GM21381 (cell line): Measurements from ENCODE around the gene GOLT1B.

Experiments used
- ATAC-seq: cut with Tn5 transposase; IDR thresholded peaks from one replicate; pipeline ENCODE4 v1.9.1; 2021; ENCODE audit warnings: mild to moderate bottlenecking, moderate library complexity; ENCODE audit not compliant: unreplicated experiment

GOLT1B gene

DNA sequence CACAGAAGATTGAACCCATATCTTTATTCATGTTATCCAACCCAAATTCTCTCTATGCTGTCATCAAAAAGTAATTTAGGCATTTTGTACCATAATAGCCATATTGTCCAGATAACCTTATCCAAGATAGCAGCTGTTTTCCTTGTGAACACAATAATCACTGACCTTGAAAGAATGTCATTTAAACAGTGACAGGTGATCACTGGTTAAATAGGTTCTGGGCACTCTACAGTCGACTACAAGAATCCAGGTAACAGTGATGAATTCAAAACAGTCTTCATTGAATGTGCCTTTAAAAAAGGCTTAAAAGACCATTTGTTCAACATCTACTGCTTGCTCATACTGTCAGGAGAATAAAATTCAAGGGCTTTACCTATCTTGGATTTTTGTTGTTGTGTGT, 20.0 kb downstream of the GOLT1B start:
- ATAC-seq: no peak

DNA sequence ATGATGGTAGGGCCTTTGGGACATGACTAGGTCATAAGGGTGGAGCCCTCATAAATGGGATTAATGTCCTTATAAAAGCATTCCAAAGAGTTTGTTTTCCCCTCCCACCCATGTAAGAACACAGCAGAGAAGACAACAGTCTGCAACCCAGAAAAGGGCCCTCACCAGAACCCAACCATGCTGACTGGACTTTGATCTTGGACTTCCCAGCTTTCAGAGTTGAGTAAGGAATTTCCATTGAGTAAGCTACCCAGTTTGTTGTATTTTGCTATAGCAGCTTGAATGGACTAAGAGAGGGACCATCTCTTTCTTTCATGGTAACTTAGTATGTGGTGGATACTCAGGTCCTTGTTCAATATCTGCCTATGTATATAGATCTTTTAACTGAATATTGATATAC, 21.6 kb downstream of the GOLT1B start:
- ATAC-seq: no peak

GRCh38 chr12:21526053-21526452, 24.5 kb downstream of the GOLT1B start, which contains the start of gene SPX:
TSS of gene SPX (plus strand) at chr12:21526296. CDS start at chr12:21526473, 177 bp downstream.
- ATAC-seq: no peak

DNA sequence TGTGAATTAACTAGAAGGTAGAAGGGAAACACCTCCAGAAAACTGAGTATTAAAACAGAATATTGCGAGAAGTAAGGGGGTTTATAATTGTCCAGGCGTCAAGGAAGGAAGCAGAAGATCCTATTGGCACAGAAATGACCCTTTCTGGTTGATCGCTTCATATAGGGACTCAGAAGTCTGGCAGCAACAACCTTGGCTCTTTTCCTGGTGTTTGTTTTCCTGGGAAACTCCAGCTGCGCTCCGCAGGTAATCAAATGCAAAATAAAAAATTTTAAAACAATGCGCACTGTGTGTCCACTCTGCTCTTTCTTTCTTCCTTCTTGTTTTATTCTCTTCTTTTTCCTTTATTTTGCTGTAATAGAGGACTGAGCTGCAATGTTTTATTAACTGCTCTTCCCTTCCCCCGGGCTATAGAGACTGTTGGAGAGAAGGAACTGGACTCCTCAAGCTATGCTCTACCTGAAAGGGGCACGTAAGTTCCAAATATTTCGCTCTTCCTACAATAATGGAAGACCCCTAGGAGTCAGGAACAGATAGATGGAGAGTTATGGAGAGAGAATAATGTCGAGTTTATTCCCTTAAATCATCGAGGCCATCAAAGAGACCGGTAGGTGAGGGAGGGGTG, 25.2 kb downstream of the GOLT1B start:
- no peak for ATAC-seq

DNA sequence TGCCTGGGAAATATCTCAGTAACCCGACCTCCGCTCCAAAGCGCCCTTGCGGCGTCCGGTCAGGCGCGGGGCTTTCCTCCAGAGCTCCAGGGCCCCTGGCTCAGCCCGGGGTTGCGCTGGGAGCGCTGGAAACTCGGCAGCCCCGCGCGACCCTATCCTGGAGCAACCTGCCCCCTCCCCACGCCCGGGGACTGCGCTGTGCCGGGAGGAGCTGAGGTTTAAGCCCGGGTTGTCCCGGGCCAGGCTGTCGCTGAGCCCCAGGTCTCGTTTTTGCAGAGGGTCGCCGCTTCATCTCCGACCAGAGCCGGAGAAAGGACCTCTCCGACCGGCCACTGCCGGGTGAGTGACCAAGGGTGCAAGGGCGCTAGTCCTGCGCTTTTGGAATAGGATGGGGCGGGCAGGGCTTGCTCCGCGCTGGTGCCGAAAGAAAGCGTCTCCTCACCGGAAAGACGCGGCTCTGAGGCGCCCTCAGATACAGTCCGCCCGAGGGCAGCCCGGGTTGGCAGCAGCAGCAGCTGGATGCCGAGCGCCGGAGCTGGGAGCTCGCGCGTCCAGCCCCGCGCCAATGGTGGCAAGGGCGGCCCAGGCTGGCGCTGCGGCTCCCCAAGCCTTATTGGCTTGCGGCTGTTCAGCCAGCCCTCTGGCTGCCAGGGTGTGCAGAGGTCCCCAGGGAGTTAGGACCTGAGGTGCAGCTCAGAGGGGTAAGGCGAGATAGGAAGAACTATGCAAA, 26.0 kb downstream of the GOLT1B start:
- ATAC-seq: peak; percentile 94

DNA sequence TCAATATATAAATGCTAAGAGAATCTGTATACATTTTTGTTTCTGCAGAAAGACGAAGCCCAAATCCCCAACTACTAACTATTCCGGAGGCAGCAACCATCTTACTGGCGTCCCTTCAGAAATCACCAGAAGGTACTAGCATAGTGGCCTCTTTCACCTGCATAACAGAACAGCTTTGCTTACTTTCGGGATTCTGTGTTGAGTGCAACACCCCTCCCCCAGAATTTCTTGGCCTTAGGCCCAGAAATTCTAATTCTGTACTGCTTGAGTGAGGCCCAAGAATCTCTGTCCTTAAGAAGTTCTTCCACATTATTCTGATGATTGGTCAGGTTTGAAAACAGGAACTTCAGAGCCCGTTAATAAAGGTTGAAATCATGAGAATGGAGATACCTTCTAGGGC, 27.4 kb downstream of the GOLT1B start:
- no peak for ATAC-seq

DNA sequence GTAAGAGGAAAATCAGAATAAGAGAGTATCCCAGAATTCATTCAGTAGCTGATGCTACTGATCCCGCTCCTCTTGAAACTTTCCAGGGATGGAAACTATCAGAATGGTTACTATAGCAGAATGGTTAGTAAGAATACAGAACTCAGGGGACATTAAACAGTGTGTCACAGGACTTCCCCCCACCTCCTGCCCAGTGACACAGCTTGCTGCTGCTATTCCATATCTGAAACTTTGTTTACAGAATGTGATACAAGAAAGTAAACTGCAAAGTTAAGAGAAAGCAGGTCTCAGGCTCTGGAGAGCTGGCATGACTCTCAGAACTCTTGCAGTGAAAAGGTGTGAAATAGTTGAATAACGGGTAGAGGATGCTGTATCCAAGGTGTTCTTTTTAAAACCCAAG, 27.9 kb downstream of the GOLT1B start:
- ATAC-seq: no peak

- ATAC-seq: no peak
These were observed 36.6 kb downstream of the GOLT1B start for GRCh38 chr12:21538061-21538653.

DNA sequence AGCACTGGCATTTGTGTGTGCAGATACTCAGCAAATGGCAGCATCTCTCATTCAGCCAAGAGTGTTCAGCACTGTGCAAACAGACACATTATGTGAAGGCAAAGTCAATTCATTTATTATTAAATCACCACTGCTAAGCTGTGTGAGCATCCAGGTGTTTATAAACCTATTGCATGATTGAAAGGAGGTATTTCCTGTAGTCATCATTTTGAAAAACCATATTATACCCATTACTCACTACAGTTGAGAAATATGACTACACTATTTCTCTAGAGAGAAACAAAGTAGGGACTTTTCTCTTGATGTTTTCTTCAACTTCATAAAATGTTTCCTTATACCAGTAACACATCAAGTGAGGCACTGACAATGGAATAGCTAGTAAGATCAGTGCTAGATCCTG, 38.2 kb downstream of the GOLT1B start:
- ATAC-seq: no peak

GRCh38 chr12:21541773-21542172, 40.2 kb downstream of the GOLT1B start:
- ATAC-seq: no peak

DNA sequence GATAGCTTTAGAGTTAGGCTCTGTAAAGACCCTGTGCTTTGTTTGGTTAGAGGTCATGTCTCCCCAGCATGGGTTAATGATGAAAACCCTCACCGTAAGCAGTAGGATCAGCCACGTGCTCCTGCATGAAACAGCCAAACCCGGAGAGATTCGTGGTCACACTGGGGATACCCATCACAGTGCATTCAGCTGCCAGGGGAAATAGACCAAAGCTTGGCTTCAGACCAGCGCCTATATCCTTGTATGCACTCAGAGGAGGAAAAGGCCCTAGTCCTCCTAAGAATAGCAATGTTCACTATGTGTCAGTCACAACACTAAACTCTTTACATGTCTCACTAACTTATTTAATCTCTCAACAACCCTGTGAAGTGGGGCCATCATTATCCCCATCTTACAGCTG, 40.8 kb downstream of the GOLT1B start:
- no peak for ATAC-seq

GRCh38 chr12:21543151-21543550, 41.6 kb downstream of the GOLT1B start:
- no peak for ATAC-seq

DNA sequence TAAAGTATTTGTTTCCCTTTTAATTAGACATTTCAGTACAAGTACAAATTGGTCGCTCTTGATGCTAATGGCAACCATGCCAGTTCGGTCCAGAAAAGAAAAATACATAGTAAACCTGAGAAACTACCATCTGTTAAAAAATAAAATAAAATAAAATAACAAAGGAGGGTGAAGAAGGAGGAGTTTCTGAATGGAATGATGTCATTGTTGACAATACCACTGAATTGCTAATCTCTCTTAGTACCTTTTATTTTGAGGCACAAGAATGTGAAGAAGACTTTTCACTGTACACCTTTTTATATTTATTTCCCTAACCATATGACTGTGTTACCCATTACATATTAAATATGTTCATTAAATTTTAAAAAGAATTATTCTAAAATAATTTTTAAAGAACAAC, 44.0 kb downstream of the GOLT1B start:
- no peak for ATAC-seq

DNA sequence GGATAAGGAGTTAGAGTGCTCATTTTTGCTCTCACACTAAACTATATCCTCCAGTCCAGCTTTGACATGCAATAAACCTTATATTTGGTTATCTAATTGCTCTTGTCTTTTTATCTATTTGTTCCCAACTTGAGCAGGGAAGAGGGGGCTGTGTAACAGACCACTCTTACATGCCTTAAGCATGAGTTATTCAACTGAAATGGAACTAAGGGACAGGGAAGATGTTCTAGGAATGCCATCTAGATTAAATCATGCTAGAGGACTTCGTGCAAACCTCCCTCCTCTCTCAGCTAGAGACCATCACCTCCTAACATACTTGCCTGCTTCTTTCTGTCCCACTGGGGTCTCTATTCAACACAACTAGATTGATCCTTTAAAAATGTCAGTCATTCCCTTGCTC, 45.1 kb downstream of the GOLT1B start:
- ATAC-seq: no peak

DNA sequence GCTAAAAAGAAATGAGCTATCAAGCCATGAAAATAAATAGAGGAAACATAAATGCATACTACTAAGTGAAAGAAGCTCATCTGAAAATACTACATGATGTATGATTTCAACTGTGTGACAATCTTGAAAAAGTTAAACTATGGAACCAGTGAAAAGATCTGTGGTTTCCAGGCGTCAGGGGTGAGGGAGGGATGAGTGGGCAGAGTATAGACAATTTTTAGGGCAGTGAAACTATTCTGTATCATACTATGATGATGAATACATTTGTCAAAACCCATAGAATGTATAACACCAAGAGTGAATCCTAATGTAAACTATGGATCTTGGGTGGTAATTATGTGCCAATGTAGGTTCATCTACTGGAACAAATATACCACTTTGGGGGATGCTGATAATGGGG, 45.8 kb downstream of the GOLT1B start:
- no peak for ATAC-seq

GRCh38 chr12:21551841-21552465, 50.4 kb downstream of the GOLT1B start:
- ATAC-seq: no peak

GRCh38 chr12:21552635-21553328, 51.2 kb downstream of the GOLT1B start:
- ATAC-seq: no peak

- no peak for ATAC-seq
These were observed 51.7 kb downstream of the GOLT1B start for GRCh38 chr12:21553329-21553675.

- no peak for ATAC-seq
These were observed 56.6 kb downstream of the GOLT1B start for GRCh38 chr12:21558100-21558679.

GRCh38 chr12:21559855-21560569, 58.4 kb downstream of the GOLT1B start:
- no peak for ATAC-seq
